NCI-H82 treated with DMSO at 0.1 percent for 48 hours (cell line): ENCODE measurements around the gene NUF2.
"Not testable (repeated sequence)": the region's sequence is repeated elsewhere in the genome, so short reads cannot be mapped to it uniquely, and the experiment has no call there.

ENCODE experiments used
- DNase-seq: peaks from one replicate; lab custom pipeline; 2025; ENCODE audit not compliant: unreplicated experiment; lab: John Stamatoyannopoulos, UW

NUF2 gene

GRCh38 chr1:163331116-163331515 is 9.4 kb downstream of the NUF2 start:
- no peak for DNase-seq

- no peak for DNase-seq
Measured at GRCh38 chr1:163335216-163335615, 13.5 kb downstream of the NUF2 start.

DNA sequence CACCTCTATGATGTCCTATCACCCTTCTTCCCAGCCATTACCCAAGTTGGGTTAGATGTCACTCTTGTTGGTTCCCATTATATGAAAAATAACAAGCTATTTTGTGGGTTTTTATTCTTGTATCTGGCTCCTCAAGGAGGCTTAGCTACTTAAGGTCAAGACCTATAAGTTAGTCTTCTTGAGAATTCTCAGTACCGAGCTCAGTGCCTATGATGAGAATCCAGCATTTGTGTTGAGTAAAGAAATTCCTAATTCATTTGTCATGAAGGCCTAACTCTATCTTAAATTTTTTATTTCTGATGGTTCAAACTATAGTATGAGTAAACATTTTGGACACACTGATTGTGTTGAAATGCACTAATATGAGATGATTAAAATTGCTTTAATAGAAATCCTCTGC is 15.9 kb downstream of the NUF2 start:
- DNase-seq: no peak

DNA sequence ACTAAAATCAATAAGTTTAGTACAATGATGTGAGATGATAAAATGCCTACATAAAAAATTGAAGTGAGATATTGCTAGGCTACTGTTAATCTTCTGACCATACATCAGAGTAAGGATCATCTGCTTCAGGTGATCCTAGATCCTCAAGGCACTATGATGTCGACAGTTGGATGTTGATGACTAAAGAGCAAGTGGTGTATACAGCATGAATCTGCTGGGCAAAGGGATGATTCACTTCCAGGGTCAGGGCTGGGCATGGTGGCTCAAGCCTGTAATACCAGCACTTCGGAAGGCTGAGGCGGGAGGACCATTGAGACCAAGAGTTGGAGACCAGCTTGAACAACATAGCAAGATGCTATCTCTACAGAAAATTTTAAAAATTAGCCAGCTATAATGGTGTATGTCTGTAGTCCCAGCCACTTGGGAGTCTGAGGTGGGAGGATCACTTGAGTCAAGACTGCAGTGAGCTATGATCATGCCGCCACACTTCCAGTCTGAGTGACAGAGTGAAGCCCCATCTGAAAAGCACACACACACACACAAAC is 24.6 kb downstream of the NUF2 start:
- no peak for DNase-seq

GRCh38 chr1:163347106-163347505 is 25.4 kb downstream of the NUF2 start:
- no peak for DNase-seq

GRCh38 chr1:163351912-163352311 is 30.2 kb downstream of the NUF2 start:
- DNase-seq: no peak

DNA sequence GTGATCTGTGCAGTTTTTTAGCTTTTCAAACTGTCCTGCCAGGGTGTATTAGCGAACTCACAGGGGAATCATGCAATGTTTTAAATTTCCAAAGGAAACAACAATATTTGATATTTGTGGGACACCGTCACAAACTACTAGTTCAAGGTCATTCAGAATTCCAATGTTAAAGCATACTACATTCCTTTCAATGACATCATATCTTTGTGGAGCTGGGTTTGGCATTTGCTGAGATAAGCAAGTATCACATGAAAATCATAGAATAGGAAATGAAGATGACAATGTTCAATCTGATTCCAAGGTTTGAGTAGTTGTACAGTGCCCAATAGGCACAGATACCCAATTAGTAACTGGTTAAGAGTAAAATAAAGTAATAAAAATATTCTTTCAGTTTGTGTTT is 35.6 kb downstream of the NUF2 start:
- no peak for DNase-seq

GRCh38 chr1:163358172-163358571 is 36.4 kb downstream of the NUF2 start:
- not testable (repeated sequence) for DNase-seq

DNA sequence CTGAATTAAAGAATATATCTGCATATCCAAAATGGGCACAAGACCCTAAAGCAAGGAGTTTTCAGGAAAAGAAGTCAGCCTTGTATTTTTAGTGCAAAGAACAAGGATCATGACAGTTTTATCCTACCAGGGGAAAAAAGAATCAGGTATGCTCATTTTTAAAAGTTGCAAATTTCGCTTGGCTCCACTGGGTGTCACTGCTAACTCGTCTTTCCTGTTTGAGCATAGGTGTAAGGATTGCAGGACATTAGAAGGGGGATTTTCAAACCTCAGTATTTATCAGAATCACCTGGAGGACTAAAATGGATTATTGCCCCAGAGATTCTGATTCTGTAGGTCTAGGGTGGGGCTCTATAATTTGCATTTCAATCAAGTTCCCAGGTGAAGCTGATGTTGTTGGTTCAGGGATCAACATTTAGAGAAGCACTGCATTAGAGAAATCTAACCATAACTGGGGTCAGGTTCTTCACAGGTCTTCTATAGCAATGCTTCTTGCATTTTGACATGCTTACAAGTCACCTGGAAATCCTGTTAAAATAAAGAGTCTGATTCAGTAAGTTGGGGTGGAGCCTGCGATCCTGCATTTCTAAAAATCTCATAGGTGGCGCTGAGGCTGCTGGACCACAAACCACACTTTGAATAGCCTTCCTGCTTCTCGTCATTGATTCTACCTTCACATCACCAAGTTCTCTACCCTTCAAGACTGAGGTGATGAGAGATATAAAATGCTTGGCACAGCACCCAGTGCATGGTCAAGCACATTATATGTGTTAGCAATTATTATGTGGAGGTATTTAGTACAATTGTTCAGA is 39.6 kb downstream of the NUF2 start:
- DNase-seq: peak; percentile 23

- no peak for DNase-seq
Measured at GRCh38 chr1:163365186-163365585, 43.4 kb downstream of the NUF2 start.

GRCh38 chr1:163366555-163366954 is 44.8 kb downstream of the NUF2 start:
- DNase-seq: no peak

GRCh38 chr1:163367721-163368120 is 46.0 kb downstream of the NUF2 start:
- no peak for DNase-seq

DNA sequence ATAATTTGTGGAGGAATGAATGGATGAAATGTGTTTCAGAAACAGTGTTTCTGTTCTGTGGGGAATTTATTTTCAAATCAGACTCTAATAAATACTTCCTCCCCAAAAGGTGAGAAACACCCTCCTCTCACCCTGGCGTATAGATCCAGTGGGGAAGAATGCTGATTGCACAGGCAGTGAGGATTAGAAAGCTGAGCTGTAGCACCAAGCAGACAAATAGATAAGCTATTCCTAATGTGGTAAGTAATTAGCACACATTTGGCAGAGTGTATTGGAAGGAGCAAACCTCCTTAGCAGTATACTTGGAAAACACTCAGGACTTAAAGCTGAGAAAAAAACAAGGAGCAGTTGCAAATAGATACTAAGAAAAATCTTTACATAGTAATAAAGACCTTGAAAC is 50.8 kb downstream of the NUF2 start:
- DNase-seq: no peak

DNA sequence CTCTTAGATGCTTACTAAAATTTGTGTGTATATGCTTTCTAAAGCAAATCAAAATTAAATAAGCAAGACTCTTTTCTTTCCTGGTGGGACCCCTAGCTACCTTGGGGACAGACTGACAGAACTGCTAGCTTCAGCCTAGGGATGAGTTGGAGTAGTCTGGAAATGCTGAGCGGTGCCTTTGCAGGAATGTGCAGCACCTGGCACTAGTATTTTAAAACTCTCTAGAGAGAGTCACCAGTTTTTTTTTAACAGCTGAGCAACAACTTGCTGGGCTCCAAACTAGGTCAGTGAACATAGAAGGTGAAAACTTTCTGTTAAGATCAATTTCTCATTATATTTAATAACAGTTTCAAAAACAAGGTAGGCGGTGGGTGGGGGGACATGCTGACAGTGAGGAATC is 56.8 kb downstream of the NUF2 start:
- DNase-seq: no peak

DNA sequence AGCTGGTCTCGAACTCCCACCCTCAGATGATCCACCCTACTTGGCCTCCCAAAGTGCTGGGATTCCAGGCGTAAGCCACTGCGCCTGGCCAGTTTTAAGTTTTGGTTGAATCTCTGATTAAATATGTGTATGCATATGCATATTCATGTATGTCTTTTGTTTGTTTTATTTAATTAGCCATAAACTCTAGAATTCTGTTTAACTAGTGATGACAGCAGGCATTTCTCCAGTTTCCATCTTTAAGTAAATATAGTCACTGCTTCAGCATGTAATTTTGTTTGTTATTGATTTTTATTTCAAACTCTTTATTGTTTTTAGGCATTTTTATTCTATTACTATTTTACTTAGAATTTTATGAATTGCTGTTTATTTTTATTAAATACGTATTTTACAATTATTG is 58.0 kb downstream of the NUF2 start:
- DNase-seq: no peak

GRCh38 chr1:163381487-163382184 is 59.9 kb downstream of the NUF2 start:
- DNase-seq: no peak

GRCh38 chr1:163382395-163382794 is 60.6 kb downstream of the NUF2 start:
- no peak for DNase-seq

DNA sequence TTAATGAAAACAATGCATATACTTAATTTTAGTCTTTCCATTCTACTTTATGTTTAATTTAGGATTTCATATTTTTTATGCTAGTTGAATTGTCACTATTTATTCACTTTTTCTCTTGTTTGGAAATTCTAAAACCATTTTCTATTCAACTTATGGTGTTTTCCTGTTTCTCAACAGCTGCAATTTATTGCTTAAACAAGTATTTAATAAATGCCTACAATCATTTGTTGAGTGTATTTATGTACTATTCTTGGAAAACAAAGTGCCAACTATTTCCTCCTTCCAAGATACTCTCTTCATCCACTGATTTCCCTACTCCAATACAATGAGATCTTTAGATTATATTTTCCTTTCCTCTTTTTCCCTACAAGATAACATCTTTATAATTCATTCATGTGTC is 65.4 kb downstream of the NUF2 start:
- DNase-seq: no peak

GRCh38 chr1:163388970-163389369 is 67.2 kb downstream of the NUF2 start:
- no peak for DNase-seq

DNA sequence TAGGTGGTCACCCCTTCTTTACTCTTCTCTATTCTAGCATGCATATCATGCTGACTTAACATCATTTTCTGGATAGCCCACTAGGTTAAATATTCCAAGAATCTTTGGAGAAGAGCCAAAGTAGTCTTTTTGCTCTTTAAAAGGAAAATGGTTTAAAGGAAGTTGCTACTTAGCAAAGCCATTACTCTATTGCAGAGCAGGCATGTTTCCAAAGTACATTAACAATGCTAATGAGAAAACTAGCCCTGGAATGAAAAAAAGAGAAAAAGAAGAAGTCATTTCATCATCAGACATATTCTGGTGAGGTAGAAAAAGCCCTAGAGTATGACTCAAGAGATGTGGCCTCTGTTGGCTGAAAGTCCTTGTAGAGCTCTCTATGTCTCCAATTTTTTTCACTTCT is 74.0 kb downstream of the NUF2 start:
- DNase-seq: no peak

GRCh38 chr1:163397451-163398200 is 75.9 kb downstream of the NUF2 start:
- no peak for DNase-seq

DNA sequence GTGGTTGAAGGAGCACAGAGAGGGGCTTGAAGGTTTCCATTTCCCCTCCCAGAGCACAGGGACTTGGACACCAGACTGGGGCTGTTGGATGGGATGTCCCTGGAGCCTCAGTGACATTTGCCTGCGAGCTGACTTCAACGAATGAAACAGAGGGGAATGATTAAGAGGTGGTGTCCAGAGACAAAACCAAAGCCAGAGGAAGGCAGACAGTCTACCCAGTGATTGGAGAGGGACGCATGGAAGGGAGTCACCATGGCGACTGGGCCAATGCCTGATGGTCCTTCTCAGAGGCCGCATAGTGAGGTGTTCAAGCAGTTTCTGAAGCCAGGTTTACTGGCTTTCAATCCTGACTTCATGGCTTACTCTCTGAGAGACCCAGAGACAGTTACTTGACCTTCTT is 77.2 kb downstream of the NUF2 start:
- DNase-seq: no peak
